Neural cell (in vitro differentiated cells): ENCODE results near the gene PEX7. TPM values are rescaled to one million over a fixed set of nuclear protein-coding genes. Genes with fewer than 3 reads are reported as not detected.
"Not testable (repeated sequence)": the region's sequence is repeated elsewhere in the genome, so short reads cannot be mapped to it uniquely, and the experiment has no call there.

Experiments used
- H2AFZ ChIP-seq: fragments of 200-600, 300-800 bp; sonication (generic), shearing (Covaris generic); 2 replicates; pipeline ENCODE4 v1.6.0; 2014; ENCODE audit warnings: low read depth, mild to moderate bottlenecking, antibody characterized with exemption, low read length, moderate library complexity
- H3F3A ChIP-seq: fragments of 200-600 bp; shearing (Covaris generic); 2 replicates; pipeline ENCODE4 v1.6.1; 2016; ENCODE audit warnings: mild to moderate bottlenecking, moderate library complexity, mixed read lengths, antibody characterized with exemption, low read length; ENCODE audit not compliant: insufficient read depth, poor library complexity, severe bottlenecking
- H3K27ac ChIP-seq: fragments of 200-600, 300-800 bp; sonication (generic), shearing (Covaris generic); 2 replicates; pipeline ENCODE4 v1.5.1; 2014; ENCODE audit warnings: mild to moderate bottlenecking, low read length, moderate library complexity
- H3K27me3 ChIP-seq: fragments of 300-800, 200-600 bp; sonication (generic), shearing (Covaris generic); 2 replicates; pipeline ENCODE4 v1.6.0; 2014; ENCODE audit warnings: mild to moderate bottlenecking, low read depth, low read length, moderate library complexity; ENCODE audit not compliant: insufficient read depth
- H3K36me3 ChIP-seq: fragments of 300-800, 200-600 bp; sonication (generic), shearing (Covaris generic); 2 replicates; pipeline ENCODE4 v1.5.1; 2014; ENCODE audit warnings: mild to moderate bottlenecking, antibody characterized with exemption, low read length, moderate library complexity; ENCODE audit not compliant: insufficient read depth
- H3K4me2 ChIP-seq: fragments of 300-800, 200-600 bp; sonication (generic), shearing (Covaris generic); 2 replicates; pipeline ENCODE4 v1.6.0; 2014; ENCODE audit warnings: mild to moderate bottlenecking, low read length
- H3K4me3 ChIP-seq: fragments of 300-800, 200-600 bp; sonication (generic), shearing (Covaris generic); 2 replicates; pipeline ENCODE4 v1.5.1; 2014; ENCODE audit warnings: mild to moderate bottlenecking, low read length, moderate library complexity
- H3K79me2 ChIP-seq: fragments of 200-600 bp; shearing (Covaris generic); replicated peaks from 2 replicates; pipeline ENCODE4 v1.6.0; 2014; ENCODE audit warnings: mild to moderate bottlenecking, low read length, moderate library complexity; ENCODE audit not compliant: insufficient read depth
- H3K9ac ChIP-seq: fragments of 300-800, 200-600 bp; sonication (generic), shearing (Covaris generic); 2 replicates; pipeline ENCODE4 v1.6.1; 2016; ENCODE audit warnings: mild to moderate bottlenecking, low read length, mixed read lengths
- H3K9me2 ChIP-seq: fragments of 200-600 bp; shearing (Covaris generic); 2 replicates; pipeline ENCODE4 v1.6.1; 2016; ENCODE audit warnings: mild to moderate bottlenecking, low read length, mixed read lengths; ENCODE audit not compliant: insufficient read depth
- H3K9me3 ChIP-seq: fragments of 200-600, 300-800 bp; sonication (generic), shearing (Covaris generic); 2 replicates; pipeline ENCODE4 v1.6.1; 2016; ENCODE audit warnings: mild to moderate bottlenecking, mixed run types, low read length, moderate library complexity, mixed read lengths
- H4K20me1 ChIP-seq: fragments of 200-600 bp; shearing (Covaris generic); 2 replicates; pipeline ENCODE4 v1.6.1; 2016; ENCODE audit warnings: mild to moderate bottlenecking, mixed run types; ENCODE audit not compliant: insufficient read depth
- EP300 ChIP-seq: fragments of 450-650 bp; conservative IDR thresholded peaks from 2 replicates; pipeline ENCODE4 v1.6.1; 2014; ENCODE audit warnings: antibody characterized with exemption, mild to moderate bottlenecking, moderate library complexity; ENCODE audit not compliant: poor library complexity, severe bottlenecking
- EZH2 ChIP-seq: fragments of 200-600, 300-800 bp; shearing (Covaris generic), sonication (generic); IDR thresholded peaks from 2 replicates; pipeline ENCODE4 v1.6.1; 2014; ENCODE audit warnings: antibody characterized with exemption, low read length, borderline replicate concordance, mild to moderate bottlenecking; ENCODE audit not compliant: insufficient read depth, poor library complexity, severe bottlenecking
- MXI1 ChIP-seq: fragments of 450-650 bp; conservative IDR thresholded peaks from 2 replicates; pipeline ENCODE4 v1.6.1; 2014; ENCODE audit warnings: antibody characterized with exemption, mild to moderate bottlenecking; ENCODE audit not compliant: poor library complexity, severe bottlenecking
- POLR2AphosphoS5 ChIP-seq: IDR thresholded peaks from 2 replicates; pipeline ENCODE4 v1.6.1; 2012
- RAD21 ChIP-seq: fragments of 450-650 bp; conservative IDR thresholded peaks from 2 replicates; pipeline ENCODE4 v1.6.1; 2014; ENCODE audit warnings: antibody characterized with exemption, mild to moderate bottlenecking, moderate library complexity
- SMC3 ChIP-seq: fragments of 450-650 bp; conservative IDR thresholded peaks from 2 replicates; pipeline ENCODE4 v1.6.1; 2014; ENCODE audit warnings: antibody characterized with exemption, mild to moderate bottlenecking, moderate library complexity; ENCODE audit not compliant: poor library complexity
- TAF1 ChIP-seq: IDR thresholded peaks from 2 replicates; pipeline ENCODE4 v1.6.1; 2012; ENCODE audit warnings: low read depth
- polyA plus RNA-seq: library from polyadenylated mRNA; depleted of rRNA; stranded (reverse); fragments of >200 nt; gene quantifications from 2 replicates; pipeline ENCODE4 v1.2.3, GENCODE V29; 2014
- TF ChIP-seq, protein P1 (sequence below): fragments of 450-650 bp; IDR thresholded peaks from 2 replicates; pipeline ENCODE4 v1.5.1; 2014; ENCODE audit warnings: antibody characterized with exemption, mild to moderate bottlenecking, moderate library complexity; ENCODE audit not compliant: poor library complexity, severe bottlenecking
- TF ChIP-seq, protein P2 (sequence below): IDR thresholded peaks from 2 replicates; pipeline ENCODE4 v1.6.1; 2012; ENCODE audit warnings: borderline replicate concordance

PEX7 gene
- polyA plus RNA-seq, 1 donor from 2014 or later, result 10.8 TPM

DNA sequence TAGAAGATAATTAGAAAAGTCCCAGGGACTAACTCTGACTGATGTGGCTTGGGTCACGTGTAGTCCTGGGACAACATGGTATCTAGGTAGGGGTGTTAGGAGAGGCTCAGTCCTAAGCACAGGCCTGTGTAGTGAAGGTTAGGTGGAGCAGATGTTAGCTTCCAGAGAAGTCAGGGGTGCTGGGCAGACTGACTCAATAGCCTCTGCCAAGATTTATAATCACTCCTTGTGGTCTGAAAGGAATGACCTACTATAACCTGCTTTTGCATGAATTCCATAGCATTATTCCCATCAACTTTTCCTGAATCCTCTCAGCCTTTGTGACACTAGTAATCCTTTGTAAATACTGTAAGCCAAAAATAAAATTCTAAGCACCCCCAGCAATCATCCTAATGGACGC lies 10.2 kb upstream of the PEX7 start:
- Histone ChIP-seq H3K27me3 (no peaks in the 10 kb centered on the region), H3K4me2 (no peak overlapping the region), H3K9me2 (no peaks in the 10 kb centered on the region), H3K79me2 (no peaks in the 10 kb centered on the region), H3K9ac (no peak overlapping the region), H3K27ac (no peak overlapping the region), H2AFZ (no peak overlapping the region), H4K20me1 (no peaks in the 10 kb centered on the region), H3K4me3 (no peak overlapping the region), H3K9me3 (no peaks in the 10 kb centered on the region), H3F3A (no peaks in the 10 kb centered on the region), H3K36me3 (no peaks in the 10 kb centered on the region)
- TF ChIP-seq EZH2 (no peak), RAD21 (no peak), SMC3 (no peak)

- not testable (repeated sequence) for H2AFZ ChIP-seq, H3K4me3 ChIP-seq, H3K79me2 ChIP-seq, H3F3A ChIP-seq, H3K27me3 ChIP-seq, H3K9me2 ChIP-seq, H3K27ac ChIP-seq, H4K20me1 ChIP-seq, H3K4me2 ChIP-seq, H3K36me3 ChIP-seq, H3K9me3 ChIP-seq, H3K9ac ChIP-seq
Observed at GRCh38 chr6:136815608-136816007, 6.8 kb upstream of the PEX7 start.

DNA sequence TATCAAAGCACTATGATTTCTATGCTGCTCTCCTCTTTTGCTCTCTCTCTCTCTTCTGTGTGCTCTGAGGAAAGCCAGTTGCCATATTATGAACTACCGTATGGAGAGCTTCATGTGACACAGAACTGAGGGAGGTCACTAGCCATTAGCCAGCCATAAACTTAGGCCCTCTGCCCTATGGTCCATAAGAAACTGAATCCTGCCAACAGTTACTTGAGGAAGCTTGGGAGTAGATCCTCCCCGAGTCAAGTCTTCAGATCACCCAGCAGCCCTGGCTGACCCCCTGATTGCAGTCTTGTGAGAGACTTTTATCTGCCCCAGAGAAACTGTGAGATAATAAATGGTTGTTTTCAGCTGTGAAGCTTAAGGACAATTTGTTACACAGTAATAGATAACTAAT lies 5.7 kb upstream of the PEX7 start:
- Histone ChIP-seq H3K4me2 (no peak overlapping the region), H3F3A (no peaks in the 10 kb centered on the region), H3K27ac (no peak overlapping the region), H3K4me3 (no peak overlapping the region), H2AFZ (no peak overlapping the region), H3K9me3 (no peaks in the 10 kb centered on the region), H3K9ac (no peak overlapping the region), H3K79me2 (no peaks in the 10 kb centered on the region), H3K36me3 (no peaks in the 10 kb centered on the region), H3K27me3 (no peaks in the 10 kb centered on the region), H3K9me2 (no peaks in the 10 kb centered on the region), H4K20me1 (no peaks in the 10 kb centered on the region)
- TF ChIP-seq TAF1 (no peak), EP300 (no peak), SMC3 (no peak), MXI1 (no peak), EZH2 (no peak), RAD21 (no peak), POLR2AphosphoS5 (no peak)
- TF ChIP-seq, protein P1, sequence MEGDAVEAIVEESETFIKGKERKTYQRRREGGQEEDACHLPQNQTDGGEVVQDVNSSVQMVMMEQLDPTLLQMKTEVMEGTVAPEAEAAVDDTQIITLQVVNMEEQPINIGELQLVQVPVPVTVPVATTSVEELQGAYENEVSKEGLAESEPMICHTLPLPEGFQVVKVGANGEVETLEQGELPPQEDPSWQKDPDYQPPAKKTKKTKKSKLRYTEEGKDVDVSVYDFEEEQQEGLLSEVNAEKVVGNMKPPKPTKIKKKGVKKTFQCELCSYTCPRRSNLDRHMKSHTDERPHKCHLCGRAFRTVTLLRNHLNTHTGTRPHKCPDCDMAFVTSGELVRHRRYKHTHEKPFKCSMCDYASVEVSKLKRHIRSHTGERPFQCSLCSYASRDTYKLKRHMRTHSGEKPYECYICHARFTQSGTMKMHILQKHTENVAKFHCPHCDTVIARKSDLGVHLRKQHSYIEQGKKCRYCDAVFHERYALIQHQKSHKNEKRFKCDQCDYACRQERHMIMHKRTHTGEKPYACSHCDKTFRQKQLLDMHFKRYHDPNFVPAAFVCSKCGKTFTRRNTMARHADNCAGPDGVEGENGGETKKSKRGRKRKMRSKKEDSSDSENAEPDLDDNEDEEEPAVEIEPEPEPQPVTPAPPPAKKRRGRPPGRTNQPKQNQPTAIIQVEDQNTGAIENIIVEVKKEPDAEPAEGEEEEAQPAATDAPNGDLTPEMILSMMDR, result no peak
- TF ChIP-seq, protein P2, sequence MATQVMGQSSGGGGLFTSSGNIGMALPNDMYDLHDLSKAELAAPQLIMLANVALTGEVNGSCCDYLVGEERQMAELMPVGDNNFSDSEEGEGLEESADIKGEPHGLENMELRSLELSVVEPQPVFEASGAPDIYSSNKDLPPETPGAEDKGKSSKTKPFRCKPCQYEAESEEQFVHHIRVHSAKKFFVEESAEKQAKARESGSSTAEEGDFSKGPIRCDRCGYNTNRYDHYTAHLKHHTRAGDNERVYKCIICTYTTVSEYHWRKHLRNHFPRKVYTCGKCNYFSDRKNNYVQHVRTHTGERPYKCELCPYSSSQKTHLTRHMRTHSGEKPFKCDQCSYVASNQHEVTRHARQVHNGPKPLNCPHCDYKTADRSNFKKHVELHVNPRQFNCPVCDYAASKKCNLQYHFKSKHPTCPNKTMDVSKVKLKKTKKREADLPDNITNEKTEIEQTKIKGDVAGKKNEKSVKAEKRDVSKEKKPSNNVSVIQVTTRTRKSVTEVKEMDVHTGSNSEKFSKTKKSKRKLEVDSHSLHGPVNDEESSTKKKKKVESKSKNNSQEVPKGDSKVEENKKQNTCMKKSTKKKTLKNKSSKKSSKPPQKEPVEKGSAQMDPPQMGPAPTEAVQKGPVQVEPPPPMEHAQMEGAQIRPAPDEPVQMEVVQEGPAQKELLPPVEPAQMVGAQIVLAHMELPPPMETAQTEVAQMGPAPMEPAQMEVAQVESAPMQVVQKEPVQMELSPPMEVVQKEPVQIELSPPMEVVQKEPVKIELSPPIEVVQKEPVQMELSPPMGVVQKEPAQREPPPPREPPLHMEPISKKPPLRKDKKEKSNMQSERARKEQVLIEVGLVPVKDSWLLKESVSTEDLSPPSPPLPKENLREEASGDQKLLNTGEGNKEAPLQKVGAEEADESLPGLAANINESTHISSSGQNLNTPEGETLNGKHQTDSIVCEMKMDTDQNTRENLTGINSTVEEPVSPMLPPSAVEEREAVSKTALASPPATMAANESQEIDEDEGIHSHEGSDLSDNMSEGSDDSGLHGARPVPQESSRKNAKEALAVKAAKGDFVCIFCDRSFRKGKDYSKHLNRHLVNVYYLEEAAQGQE, result no peak
